ENCODE results near the gene PRKAG2.

The PRKAG2 gene

DNA sequence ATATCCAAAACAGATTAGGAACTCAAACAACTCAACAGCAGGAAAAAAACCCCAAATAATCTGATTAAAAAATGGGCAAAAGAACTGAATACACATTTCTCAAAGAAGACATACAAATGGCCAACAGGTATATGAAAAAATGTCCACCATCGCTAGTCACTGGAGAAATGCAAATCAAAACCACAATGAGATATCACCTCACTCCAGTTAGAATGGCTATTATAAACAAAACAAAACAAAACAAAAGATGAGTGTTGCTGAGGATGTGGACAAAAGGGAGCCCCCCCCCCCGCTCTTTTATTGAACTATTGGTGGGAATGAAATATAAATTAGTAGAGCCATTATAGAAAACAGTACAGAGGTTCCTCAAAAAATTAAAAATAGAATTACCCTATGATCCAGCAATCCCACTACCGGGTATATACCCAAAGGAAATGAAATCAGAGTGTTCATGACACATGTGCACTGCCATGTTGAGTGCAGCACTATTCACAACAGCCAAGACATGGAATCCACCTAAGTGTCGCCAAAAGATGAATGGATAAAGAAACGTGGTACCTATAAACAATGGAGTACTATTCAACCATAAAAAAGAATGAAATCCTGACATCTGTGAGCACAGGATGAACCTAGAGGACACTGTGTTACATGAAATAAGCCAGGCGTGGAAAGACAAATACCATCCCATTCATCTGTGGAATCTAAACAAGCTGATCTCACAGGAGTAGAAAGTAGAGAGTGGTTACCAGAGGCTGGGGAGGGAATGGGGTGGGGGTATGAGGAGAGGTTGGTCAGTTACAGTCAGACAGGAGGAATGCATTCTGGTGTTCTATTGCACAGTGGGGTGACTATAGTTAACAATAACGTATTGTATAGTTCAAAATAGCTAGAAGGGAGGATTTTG lies 279.1 kb downstream of the PRKAG2 start:
- peaks cover 18% of the 10 kb centered on the region for H3K36me3 ChIP-seq (ENCODE audit: control insufficient read depth, insufficient read depth, low read length, severe bottlenecking)
- no peak overlapping the region for H3K4me3 ChIP-seq (ENCODE audit: low read length)
- no peaks in the 10 kb centered on the region for H3K27me3 ChIP-seq (replicated peaks; ENCODE audit: control insufficient read depth, insufficient read depth, low read length)
- peak overlapping the region; percentile 10 for H3K9ac ChIP-seq (ENCODE audit: low read length)
- peak; percentile 81 for DNase-seq (ENCODE audit: low read depth)
- peaks cover 48% of the 10 kb centered on the region for H3K4me1 ChIP-seq (ENCODE audit: control insufficient read depth, insufficient read depth, low read length)
- H3K9me3 ChIP-seq (ENCODE audit: control insufficient read depth, low read length): no peaks in the 10 kb centered on the region

DNA sequence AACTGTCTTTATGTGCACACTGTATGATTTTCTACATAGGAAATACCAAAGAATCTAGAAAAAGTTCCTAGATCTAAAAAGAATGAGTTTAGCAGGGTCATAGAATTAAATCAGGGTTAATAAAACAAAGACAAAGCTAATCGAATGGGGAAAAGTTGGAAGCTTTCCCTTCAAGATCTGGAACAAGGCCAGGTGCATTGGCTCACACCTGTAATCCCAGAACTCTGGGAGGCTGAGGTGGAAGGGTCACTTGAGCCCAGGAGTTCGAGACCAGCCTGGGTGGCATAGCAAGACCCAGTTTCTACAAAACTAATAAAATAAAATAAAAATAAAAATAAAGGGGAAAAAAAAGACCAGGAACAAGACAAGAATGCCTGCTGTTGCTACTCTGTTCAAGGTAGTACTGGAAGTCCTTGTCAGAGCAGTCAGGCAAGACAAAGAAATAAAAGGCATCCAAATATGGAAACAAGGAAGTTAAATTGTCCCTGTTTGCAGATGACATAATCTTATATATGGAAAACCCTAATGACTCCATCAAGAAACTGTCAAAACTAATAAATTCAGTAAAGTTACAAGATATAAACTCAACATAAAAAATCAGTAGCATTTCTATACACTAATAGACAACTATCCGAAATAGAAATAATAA lies 281.1 kb downstream of the PRKAG2 start:
- no peaks in the 10 kb centered on the region for H3K27me3 ChIP-seq (replicated peaks; ENCODE audit: control insufficient read depth, insufficient read depth, low read length)
- DNase-seq (ENCODE audit: low read depth): no peak
- H3K36me3 ChIP-seq (ENCODE audit: control insufficient read depth, insufficient read depth, low read length, severe bottlenecking): peaks cover 25% of the 10 kb centered on the region
- H3K4me3 ChIP-seq (ENCODE audit: low read length): no peak overlapping the region
- no peaks in the 10 kb centered on the region for H3K9me3 ChIP-seq (ENCODE audit: control insufficient read depth, low read length)
- peaks cover 51% of the 10 kb centered on the region for H3K4me1 ChIP-seq (ENCODE audit: control insufficient read depth, insufficient read depth, low read length)
- H3K9ac ChIP-seq (ENCODE audit: low read length): no peak overlapping the region

DNA sequence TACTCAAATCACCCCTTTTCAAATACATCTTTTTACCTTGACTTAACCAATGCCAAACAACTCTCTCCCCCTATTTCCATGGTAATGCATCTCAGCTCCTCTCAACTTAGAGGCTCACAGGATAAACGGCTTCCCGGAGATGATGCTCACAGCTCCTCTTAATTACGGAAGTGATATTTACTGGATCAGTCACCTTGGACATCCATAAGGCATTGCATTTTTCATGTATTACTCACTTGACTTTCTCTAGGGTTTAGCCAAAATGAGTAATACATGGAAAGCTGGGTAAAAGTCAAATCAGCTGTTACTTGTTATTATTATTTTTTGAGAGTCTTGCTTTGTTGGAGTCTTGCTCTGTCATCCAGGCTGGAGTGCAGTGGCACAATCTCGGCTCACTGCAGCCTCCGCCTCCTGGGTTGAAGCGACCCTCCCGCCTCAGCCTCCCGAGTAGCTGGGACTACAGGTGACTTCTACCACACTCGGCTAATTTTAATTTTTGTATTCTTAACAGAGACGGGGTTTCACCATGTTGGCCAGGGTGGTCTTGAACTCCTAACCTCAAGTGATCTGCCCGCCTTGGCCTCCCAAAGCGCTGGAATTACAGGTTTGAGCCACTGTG lies 283.9 kb downstream of the PRKAG2 start:
- H3K9me3 ChIP-seq (ENCODE audit: control insufficient read depth, low read length): no peaks in the 10 kb centered on the region
- no peaks in the 10 kb centered on the region for H3K27me3 ChIP-seq (replicated peaks; ENCODE audit: control insufficient read depth, insufficient read depth, low read length)
- peak; percentile 81 for DNase-seq (ENCODE audit: low read depth)
- peaks cover 32% of the 10 kb centered on the region for H3K36me3 ChIP-seq (ENCODE audit: control insufficient read depth, insufficient read depth, low read length, severe bottlenecking)
- H3K4me1 ChIP-seq (ENCODE audit: control insufficient read depth, insufficient read depth, low read length): peaks cover 24% of the 10 kb centered on the region
- peak overlapping the region; percentile 21 for H3K4me3 ChIP-seq (ENCODE audit: low read length)
- peak overlapping the region; percentile 42 for H3K9ac ChIP-seq (ENCODE audit: low read length)

DNA sequence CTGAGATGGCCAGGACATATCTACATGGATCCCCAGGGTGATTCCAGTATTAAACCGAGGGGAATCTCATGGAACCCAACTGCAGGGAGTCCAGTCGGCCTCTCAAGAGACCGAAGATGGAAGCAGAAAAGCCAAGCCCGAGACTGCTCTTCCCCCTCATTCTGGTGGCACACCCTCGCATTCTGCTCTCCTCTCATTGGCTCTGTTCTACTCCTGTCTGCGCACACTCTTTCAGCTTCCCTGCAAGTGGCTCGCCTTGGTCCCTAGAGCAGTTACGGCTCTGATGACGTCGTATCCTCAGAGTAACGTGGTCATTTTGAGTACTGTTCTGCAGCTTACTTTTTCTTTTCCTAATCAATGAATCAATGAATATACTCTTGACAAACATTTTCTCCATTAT lies 284.6 kb downstream of the PRKAG2 start:
- H3K27me3 ChIP-seq (replicated peaks; ENCODE audit: control insufficient read depth, insufficient read depth, low read length): no peaks in the 10 kb centered on the region
- peak overlapping the region; percentile 34 for H3K9ac ChIP-seq (ENCODE audit: low read length)
- peaks cover 36% of the 10 kb centered on the region for H3K36me3 ChIP-seq (ENCODE audit: control insufficient read depth, insufficient read depth, low read length, severe bottlenecking)
- peaks cover 21% of the 10 kb centered on the region for H3K4me1 ChIP-seq (ENCODE audit: control insufficient read depth, insufficient read depth, low read length)
- no peaks in the 10 kb centered on the region for H3K9me3 ChIP-seq (ENCODE audit: control insufficient read depth, low read length)
- no peak for DNase-seq (ENCODE audit: low read depth)
- H3K4me3 ChIP-seq (ENCODE audit: low read length): no peak overlapping the region

DNA sequence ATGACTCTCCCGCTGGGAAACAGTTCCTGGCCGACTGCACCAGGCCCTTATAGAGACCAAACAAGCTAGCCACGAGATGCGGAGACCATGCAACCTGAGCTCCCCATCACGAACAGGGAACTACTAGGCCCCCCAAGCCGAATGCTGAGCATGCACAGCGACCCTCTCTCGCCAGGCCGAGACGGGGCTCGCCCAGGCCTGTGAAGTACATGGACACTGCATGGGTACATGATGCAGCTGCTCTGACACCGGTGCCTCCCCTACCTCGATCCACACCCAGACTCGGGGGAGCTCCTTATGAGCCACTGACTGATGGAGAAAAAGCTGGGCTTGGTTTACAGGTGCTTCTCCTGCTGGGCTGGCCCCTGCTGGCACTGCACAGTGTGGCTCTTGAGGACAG lies 285.0 kb downstream of the PRKAG2 start:
- Histone ChIP-seq H3K27me3 (replicated peaks; ENCODE audit: control insufficient read depth, insufficient read depth, low read length) (no peaks in the 10 kb centered on the region), H3K36me3 (ENCODE audit: control insufficient read depth, insufficient read depth, low read length, severe bottlenecking) (peaks cover 39% of the 10 kb centered on the region), H3K9ac (ENCODE audit: low read length) (no peak overlapping the region), H3K4me1 (ENCODE audit: control insufficient read depth, insufficient read depth, low read length) (peaks cover 17% of the 10 kb centered on the region), H3K4me3 (ENCODE audit: low read length) (no peak overlapping the region), H3K9me3 (ENCODE audit: control insufficient read depth, low read length) (no peaks in the 10 kb centered on the region)
- DNase-seq (ENCODE audit: low read depth): no peak

DNA sequence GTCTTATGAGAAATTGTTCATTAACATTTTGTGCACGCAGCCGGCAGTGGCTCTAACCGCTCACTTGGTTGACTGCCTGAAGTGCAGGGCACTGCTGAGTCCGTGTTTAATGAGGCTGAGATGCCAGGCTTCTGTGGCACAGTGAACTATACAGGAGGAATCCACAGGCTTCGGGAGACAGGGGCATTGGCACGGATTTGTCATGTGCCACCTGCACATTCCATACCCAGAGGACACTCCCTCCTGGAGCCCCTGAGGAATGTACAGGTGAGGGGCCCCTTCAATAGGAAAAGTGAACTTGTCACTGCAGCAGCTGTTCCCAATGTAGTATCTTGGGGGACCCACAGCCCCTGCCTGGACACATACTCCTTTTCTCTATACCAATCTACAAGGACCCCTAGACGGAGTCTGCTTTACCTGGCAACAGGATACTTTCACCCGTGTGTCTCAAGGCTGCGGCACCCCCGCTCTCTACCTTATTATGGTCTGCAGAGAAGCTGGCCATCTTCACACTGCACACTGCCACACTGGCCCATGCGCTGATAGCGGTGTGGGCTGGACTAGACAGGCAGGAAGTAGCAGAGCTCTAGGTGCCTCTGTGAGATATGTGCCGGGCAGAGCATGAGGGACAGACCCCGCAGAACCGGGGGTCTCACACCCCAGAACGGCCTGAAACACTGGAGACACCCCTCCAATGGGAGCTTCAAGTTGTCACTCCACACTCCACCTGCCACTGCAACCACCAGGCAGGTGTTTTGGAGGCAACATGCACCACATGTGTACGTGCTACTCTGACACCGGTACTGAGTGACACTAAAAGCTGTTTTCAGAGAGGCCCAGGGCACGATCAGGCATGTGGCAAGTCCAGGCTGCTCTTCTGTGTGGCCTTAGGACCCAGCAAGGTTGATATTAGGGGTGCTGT lies 285.8 kb downstream of the PRKAG2 start:
- no peaks in the 10 kb centered on the region for H3K9me3 ChIP-seq (ENCODE audit: control insufficient read depth, low read length)
- H3K36me3 ChIP-seq (ENCODE audit: control insufficient read depth, insufficient read depth, low read length, severe bottlenecking): peaks cover 44% of the 10 kb centered on the region
- no peaks in the 10 kb centered on the region for H3K27me3 ChIP-seq (replicated peaks; ENCODE audit: control insufficient read depth, insufficient read depth, low read length)
- DNase-seq (ENCODE audit: low read depth): no peak
- no peak overlapping the region for H3K9ac ChIP-seq (ENCODE audit: low read length)
- no peak overlapping the region for H3K4me3 ChIP-seq (ENCODE audit: low read length)
- H3K4me1 ChIP-seq (ENCODE audit: control insufficient read depth, insufficient read depth, low read length): peaks cover 17% of the 10 kb centered on the region

DNA sequence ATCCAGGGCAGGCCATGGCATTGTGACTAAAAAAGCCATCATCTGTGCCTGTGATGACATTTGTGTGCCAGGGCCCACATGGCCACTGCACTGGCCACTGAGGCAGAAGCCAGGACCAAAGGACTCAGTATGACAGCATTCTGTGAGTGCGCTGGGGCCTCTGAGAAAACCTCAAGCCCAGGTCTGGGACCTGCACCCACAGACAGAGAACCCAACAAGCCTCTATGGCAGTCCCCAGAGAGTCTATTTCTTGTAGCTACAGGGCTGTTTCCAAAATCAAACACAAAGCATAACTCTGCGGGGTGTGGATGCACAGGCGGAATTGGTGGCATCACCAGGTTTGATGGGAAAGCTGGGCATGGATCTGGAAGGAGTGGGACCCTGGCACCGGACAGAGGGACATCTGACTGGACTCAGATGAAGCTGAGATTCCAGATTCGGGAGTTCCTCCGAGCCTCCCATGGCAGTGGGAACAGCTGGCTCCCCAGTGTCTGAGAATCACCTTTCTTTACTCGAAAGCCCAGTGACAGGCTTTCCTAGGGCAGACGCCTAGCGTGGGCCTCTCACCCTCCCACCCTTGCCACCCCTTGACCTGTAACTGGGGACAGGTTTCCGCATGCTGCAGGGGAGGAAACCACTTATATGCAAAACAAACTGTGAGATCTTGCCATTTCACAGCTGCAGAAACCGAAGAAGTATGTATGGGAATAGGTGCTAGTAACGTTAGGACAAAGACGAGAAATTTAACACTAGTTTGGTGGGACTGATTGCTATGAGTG lies 286.7 kb downstream of the PRKAG2 start:
- Histone ChIP-seq H3K36me3 (ENCODE audit: control insufficient read depth, insufficient read depth, low read length, severe bottlenecking) (peaks cover 53% of the 10 kb centered on the region), H3K9me3 (ENCODE audit: control insufficient read depth, low read length) (no peaks in the 10 kb centered on the region), H3K9ac (ENCODE audit: low read length) (no peak overlapping the region), H3K4me1 (ENCODE audit: control insufficient read depth, insufficient read depth, low read length) (peaks cover 17% of the 10 kb centered on the region), H3K4me3 (ENCODE audit: low read length) (no peak overlapping the region), H3K27me3 (replicated peaks; ENCODE audit: control insufficient read depth, insufficient read depth, low read length) (no peaks in the 10 kb centered on the region)
- DNase-seq (ENCODE audit: low read depth): no peak

DNA sequence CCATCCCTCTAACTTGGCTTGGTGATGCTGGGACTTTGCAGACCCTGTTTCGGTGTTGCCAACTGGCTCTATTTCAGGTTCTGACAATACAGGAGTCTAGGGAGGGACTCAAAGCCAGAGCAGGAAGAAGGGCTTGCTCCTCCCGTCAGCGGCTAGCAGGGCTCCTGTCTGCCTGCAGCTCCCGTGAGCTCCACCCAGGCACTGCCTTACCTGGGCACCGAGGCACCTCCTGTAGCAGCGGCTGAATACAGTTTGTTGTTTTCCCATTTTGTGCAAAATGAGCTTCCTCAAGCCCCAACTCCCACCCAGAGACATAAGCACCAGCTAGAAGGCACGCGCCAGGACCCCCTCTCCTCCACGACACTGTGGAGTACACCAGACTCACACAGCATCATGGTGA lies 287.9 kb downstream of the PRKAG2 start:
- no peak overlapping the region for H3K9ac ChIP-seq (ENCODE audit: low read length)
- H3K9me3 ChIP-seq (ENCODE audit: control insufficient read depth, low read length): no peaks in the 10 kb centered on the region
- peaks cover 17% of the 10 kb centered on the region for H3K4me1 ChIP-seq (ENCODE audit: control insufficient read depth, insufficient read depth, low read length)
- H3K4me3 ChIP-seq (ENCODE audit: low read length): no peak overlapping the region
- peaks cover 49% of the 10 kb centered on the region for H3K36me3 ChIP-seq (ENCODE audit: control insufficient read depth, insufficient read depth, low read length, severe bottlenecking)
- no peak for DNase-seq (ENCODE audit: low read depth)
- H3K27me3 ChIP-seq (replicated peaks; ENCODE audit: control insufficient read depth, insufficient read depth, low read length): no peaks in the 10 kb centered on the region

DNA sequence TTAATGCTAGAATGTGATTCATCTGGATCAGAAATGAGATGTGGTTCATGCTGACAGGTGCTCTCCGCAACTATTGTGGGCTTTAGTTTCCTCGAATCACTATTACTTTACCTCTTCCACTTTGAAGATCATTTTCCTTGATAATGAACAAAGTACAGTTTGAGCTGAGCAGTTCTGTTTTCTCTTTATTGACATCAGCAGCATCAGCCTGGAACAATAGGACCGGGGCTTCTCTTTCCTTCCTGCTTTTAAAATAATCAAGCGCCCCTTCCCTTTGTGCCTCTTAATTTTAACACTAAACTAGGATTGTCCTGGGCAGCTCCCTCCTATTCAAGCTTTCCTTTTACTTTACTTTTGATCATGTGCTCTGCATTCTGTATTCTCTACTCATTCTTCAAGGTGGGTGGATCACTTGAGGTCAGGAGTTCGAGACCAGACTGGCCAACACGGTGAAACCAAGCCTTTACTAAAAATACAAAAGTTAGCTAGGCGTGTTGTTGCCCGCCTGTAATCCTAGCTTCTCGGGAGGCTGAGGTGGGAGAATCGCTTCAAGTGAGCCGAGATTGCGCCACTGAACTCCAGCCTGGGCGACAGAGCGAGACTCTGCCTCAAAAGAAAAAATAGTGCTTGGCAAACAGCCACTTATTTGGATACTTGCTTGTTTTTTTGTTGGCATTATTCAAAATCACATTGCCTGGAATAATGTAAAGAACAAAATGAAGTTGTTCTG lies 290.2 kb downstream of the PRKAG2 start:
- no peak overlapping the region for H3K9ac ChIP-seq (ENCODE audit: low read length)
- H3K9me3 ChIP-seq (ENCODE audit: control insufficient read depth, low read length): no peaks in the 10 kb centered on the region
- DNase-seq (ENCODE audit: low read depth): no peak
- H3K4me1 ChIP-seq (ENCODE audit: control insufficient read depth, insufficient read depth, low read length): no peaks in the 10 kb centered on the region
- H3K4me3 ChIP-seq (ENCODE audit: low read length): no peak overlapping the region
- no peaks in the 10 kb centered on the region for H3K27me3 ChIP-seq (replicated peaks; ENCODE audit: control insufficient read depth, insufficient read depth, low read length)
- H3K36me3 ChIP-seq (ENCODE audit: control insufficient read depth, insufficient read depth, low read length, severe bottlenecking): peaks cover 57% of the 10 kb centered on the region
